Fibroblast of lung (primary cell): ENCODE measurements around the gene IL6R. TPM values are rescaled to one million over a fixed set of nuclear protein-coding genes. Genes with fewer than 3 reads are reported as not detected.

Experiments
- DNase-seq, 2 donors: peaks; one replicate each; pipeline versions ENCODE4 v3.0.0 to v3.0.0-alpha.2; 2010; ENCODE audit warnings: low read depth in 2 of 2
- H2AFZ ChIP-seq: 2 replicates; pipeline ENCODE4 v1.5.1; 2012; ENCODE audit warnings: low read length, control low read depth, inconsistent platforms
- H3K27ac ChIP-seq: 2 replicates; pipeline ENCODE4 v1.5.1; 2011; ENCODE audit warnings: low read length, control low read depth; ENCODE audit not compliant: insufficient read depth
- H3K27me3 ChIP-seq: 2 replicates; pipeline ENCODE4 v1.5.1; 2011; ENCODE audit warnings: mild to moderate bottlenecking, low read length; ENCODE audit not compliant: control insufficient read depth, insufficient read depth
- H3K36me3 ChIP-seq: 2 replicates; pipeline ENCODE4 v1.5.1; 2011; ENCODE audit warnings: low read length; ENCODE audit not compliant: control insufficient read depth, insufficient read depth
- H3K4me1 ChIP-seq: 2 replicates; pipeline ENCODE4 v1.5.1; 2011; ENCODE audit warnings: low read length; ENCODE audit not compliant: control insufficient read depth, insufficient read depth; ENCODE audit errors: extremely low read depth
- H3K4me2 ChIP-seq: 2 replicates; pipeline ENCODE4 v1.5.1; 2011; ENCODE audit warnings: low read length, control low read depth; ENCODE audit not compliant: insufficient read depth; ENCODE audit errors: extremely low read depth
- H3K4me3 ChIP-seq, 4 experiments: fragments of 200-600 bp in 1 of 4; sonication (generic) in 1 of 4; replicated peaks in 1 of 4; 2 replicates each; pipeline ENCODE4 v1.5.1; 2011 to 2016; ENCODE audit warnings: low read length in 4 of 4, low read depth in 3 of 4, mild to moderate bottlenecking in 3 of 4, control low read depth in 2 of 4, inconsistent platforms in 1 of 4, mixed read lengths in 1 of 4; ENCODE audit not compliant: insufficient read depth in 1 of 4; ENCODE audit errors: control extremely low read depth in 1 of 4
- H3K79me2 ChIP-seq: 2 replicates; pipeline ENCODE4 v1.5.1; 2012; ENCODE audit warnings: mild to moderate bottlenecking, low read length, inconsistent platforms; ENCODE audit not compliant: control insufficient read depth, insufficient read depth
- H3K9ac ChIP-seq: 2 replicates; pipeline ENCODE4 v1.5.1; 2011; ENCODE audit warnings: mild to moderate bottlenecking, low read length, control low read depth; ENCODE audit not compliant: insufficient read depth
- H3K9me3 ChIP-seq: 2 replicates; pipeline ENCODE4 v1.5.1; 2012; ENCODE audit warnings: low read depth, low read length; ENCODE audit not compliant: control insufficient read depth, insufficient read depth
- H4K20me1 ChIP-seq: 2 replicates; pipeline ENCODE4 v1.5.1; 2011; ENCODE audit warnings: low read length; ENCODE audit not compliant: control insufficient read depth, insufficient read depth; ENCODE audit errors: extremely low read depth
- CTCF ChIP-seq, 2 donors: IDR thresholded peaks in 1 of 2; conservative IDR thresholded peaks in 1 of 2; 1 replicate in 1 of 2; 2 replicates in 1 of 2; pipeline ENCODE4 v1.5.1; 2011 to 2012; ENCODE audit warnings: low read length in 2 of 2, control low read depth in 1 of 2, inconsistent platforms in 1 of 2, low read depth in 1 of 2, mild to moderate bottlenecking in 1 of 2
- EZH2 ChIP-seq: IDR thresholded peaks from 2 replicates; pipeline ENCODE4 v1.5.1; 2012; ENCODE audit warnings: low read length, control low read depth, mild to moderate bottlenecking; ENCODE audit errors: missing control alignments
- polyA plus RNA-seq, 2 donors: library from polyadenylated mRNA; depleted of rRNA in 1 of 2; stranded (reverse) in 1 of 2; unstranded in 1 of 2; fragments of >200 nt; gene quantifications; 2 replicates each; pipeline ENCODE4 v1.2.1, GENCODE V29; 2011 to 2012; ENCODE audit warnings: missing spikeins in 1 of 2
- total RNA-seq: library from RNA; depleted of rRNA; stranded (reverse); fragments of >200 nt; gene quantifications from 2 replicates; pipeline ENCODE4 v1.2.1, GENCODE V29; 2014

IL6R gene
- total and polyA plus RNA-seq, 2 donors (not counting 1 experiment from before 2014, with no cell fraction given) = 21.0 to 22.7 TPM

DNA sequence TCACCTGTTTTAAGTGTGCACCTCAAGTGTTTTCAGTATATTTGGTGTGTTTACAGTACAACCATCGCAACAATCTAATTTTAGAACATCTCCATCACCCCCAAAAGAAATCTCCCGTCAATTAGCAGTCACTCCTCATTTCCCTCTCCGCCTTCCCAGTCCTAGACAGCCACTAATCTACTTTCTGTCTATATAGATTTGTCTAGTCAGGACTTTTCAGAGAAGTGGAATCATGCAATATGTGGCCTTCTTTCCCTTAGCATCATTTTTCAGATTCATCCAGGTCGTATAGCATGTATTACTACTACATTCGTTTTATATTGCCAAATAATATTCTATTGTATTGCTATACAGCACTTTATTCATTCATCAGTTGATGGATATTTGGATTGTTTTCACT lies 98.8 kb downstream of the IL6R start:
- Histone ChIP-seq H3K27me3 (peaks cover 60% of the 10 kb centered on the region), H3K27ac (no peak overlapping the region)

GRCh38 chr1:154512760-154513159 lies 107.6 kb downstream of the IL6R start:
- Histone ChIP-seq H3K4me2 (no peak overlapping the region), H3K79me2 (no peaks in the 10 kb centered on the region), H3K27ac (no peak overlapping the region), H3K4me3 (no peak overlapping the region), H3K36me3 (no peaks in the 10 kb centered on the region), H3K4me1 (no peaks in the 10 kb centered on the region), H3K9me3 (no peaks in the 10 kb centered on the region), H3K9ac (no peak overlapping the region), H4K20me1 (no peaks in the 10 kb centered on the region), H3K27me3 (peaks cover 9% of the 10 kb centered on the region), H2AFZ (no peak overlapping the region)
- DNase-seq = no peak
- TF ChIP-seq CTCF (conservative IDR thresholded peaks at IDR 0.05 in 1 of 2, IDR thresholded peaks at IDR 0.05 in 1 of 2; ENCODE audit: low read depth in 1 of 2, low read length in 2 of 2) (no peak), EZH2 (no peak)

More for the DNA sequence above, 98.8 kb downstream of the IL6R start:
- Histone ChIP-seq H3K79me2 (no peaks in the 10 kb centered on the region), H3K4me3 (no peak overlapping the region), H3K36me3 (no peaks in the 10 kb centered on the region), H3K9ac (no peak overlapping the region), H3K9me3 (no peaks in the 10 kb centered on the region), H3K4me2 (no peak overlapping the region), H2AFZ (no peak overlapping the region), H3K4me1 (no peaks in the 10 kb centered on the region), H4K20me1 (no peaks in the 10 kb centered on the region)
- no peak for TF ChIP-seq CTCF (conservative IDR thresholded peaks at IDR 0.05 in 1 of 2, IDR thresholded peaks at IDR 0.05 in 1 of 2; ENCODE audit: low read depth in 1 of 2, low read length in 2 of 2)
- peak; percentile 2 for TF ChIP-seq EZH2
- DNase-seq = no peak

GRCh38 chr1:154514066-154514553 lies 109.0 kb downstream of the IL6R start:
- no peak overlapping the region for H2AFZ ChIP-seq
- H3K36me3 ChIP-seq = no peaks in the 10 kb centered on the region
- no peaks in the 10 kb centered on the region for H3K79me2 ChIP-seq
- peaks cover 4% of the 10 kb centered on the region for H3K27me3 ChIP-seq
- H4K20me1 ChIP-seq = no peaks in the 10 kb centered on the region
- no peak overlapping the region for H3K9ac ChIP-seq
- no peaks in the 10 kb centered on the region for H3K4me1 ChIP-seq
- no peak for TF ChIP-seq CTCF (conservative IDR thresholded peaks at IDR 0.05 in 1 of 2, IDR thresholded peaks at IDR 0.05 in 1 of 2; ENCODE audit: low read depth in 1 of 2, low read length in 2 of 2)
- TF ChIP-seq EZH2 = no peak
- no peak overlapping the region for H3K4me3 ChIP-seq
- DNase-seq = no peak
- no peaks in the 10 kb centered on the region for H3K9me3 ChIP-seq
- H3K27ac ChIP-seq = no peak overlapping the region
- no peak overlapping the region for H3K4me2 ChIP-seq
